Memory B cell (primary cell): ENCODE data around the gene SGIP1.

Experiments used
- ATAC-seq: fragments of 150-1000 bp; cut with Tn5 transposase; 2 replicates; pipeline ENCODE4 v1.10.0; 2021; ENCODE audit warnings: low read depth, mild to moderate bottlenecking, moderate library complexity
- DNase-seq, 2 donors: peaks; one replicate each; pipeline ENCODE4 v3.0.0; 2022; ENCODE audit warnings: low spot score in 2 of 2
- H3K27ac Mint-ChIP-seq: one replicate; pipeline ENCODE4 v1.8.0; 2022; ENCODE audit warnings: mild to moderate bottlenecking, moderate library complexity, mixed read lengths
- H3K27me3 Mint-ChIP-seq: one replicate; pipeline ENCODE4 v1.8.0; 2022; ENCODE audit warnings: mixed read lengths
- H3K36me3 Mint-ChIP-seq: one replicate; pipeline ENCODE4 v1.8.0; 2022; ENCODE audit warnings: mild to moderate bottlenecking, mixed read lengths
- H3K4me1 Mint-ChIP-seq: one replicate; pipeline ENCODE4 v1.8.0; 2022; ENCODE audit warnings: mixed read lengths
- H3K4me3 Mint-ChIP-seq: one replicate; pipeline ENCODE4 v1.8.0; 2022; ENCODE audit warnings: mild to moderate bottlenecking, moderate library complexity, mixed read lengths
- H3K9me3 Mint-ChIP-seq: one replicate; pipeline ENCODE4 v1.8.0; 2022; ENCODE audit warnings: mixed read lengths

The SGIP1 gene

GRCh38 chr1:66552287-66552686, 18.3 kb downstream of the SGIP1 start:
- Mint-ChIP-seq H3K27ac (no peak overlapping the region), H3K4me1 (no peaks in the 10 kb centered on the region), H3K27me3 (peaks cover 16% of the 10 kb centered on the region), H3K4me3 (no peak overlapping the region), H3K9me3 (no peaks in the 10 kb centered on the region), H3K36me3 (no peaks in the 10 kb centered on the region)
- no peak for ATAC-seq
- DNase-seq, result no peak

- Mint-ChIP-seq H3K4me1 (no peaks in the 10 kb centered on the region), H3K27me3 (peaks cover 13% of the 10 kb centered on the region), H3K9me3 (no peaks in the 10 kb centered on the region), H3K27ac (no peak overlapping the region), H3K36me3 (no peaks in the 10 kb centered on the region), H3K4me3 (no peak overlapping the region)
- DNase-seq (no peak), ATAC-seq (no peak)
Observed at GRCh38 chr1:66552829-66553228, 18.9 kb downstream of the SGIP1 start.

- DNase-seq (no peak), ATAC-seq (no peak)
- peaks cover 13% of the 10 kb centered on the region for H3K27me3 Mint-ChIP-seq
- no peaks in the 10 kb centered on the region for H3K9me3 Mint-ChIP-seq
- H3K27ac Mint-ChIP-seq, result no peak overlapping the region
- H3K4me3 Mint-ChIP-seq, result no peak overlapping the region
- no peaks in the 10 kb centered on the region for H3K4me1 Mint-ChIP-seq
- no peaks in the 10 kb centered on the region for H3K36me3 Mint-ChIP-seq
Observed at GRCh38 chr1:66553846-66554245, 19.9 kb downstream of the SGIP1 start.

GRCh38 chr1:66556161-66556611, 22.2 kb downstream of the SGIP1 start:
- DNase-seq (no peak), ATAC-seq (no peak)
- Mint-ChIP-seq H3K36me3 (no peaks in the 10 kb centered on the region), H3K27me3 (peaks cover 13% of the 10 kb centered on the region), H3K9me3 (no peaks in the 10 kb centered on the region), H3K4me1 (no peaks in the 10 kb centered on the region), H3K27ac (no peak overlapping the region), H3K4me3 (no peak overlapping the region)

- Mint-ChIP-seq H3K4me1 (no peaks in the 10 kb centered on the region), H3K4me3 (no peak overlapping the region), H3K36me3 (no peaks in the 10 kb centered on the region), H3K27ac (no peak overlapping the region), H3K9me3 (no peaks in the 10 kb centered on the region), H3K27me3 (peaks cover 13% of the 10 kb centered on the region)
- DNase-seq, result no peak
- ATAC-seq, result no peak
Observed at GRCh38 chr1:66557157-66557556, 23.2 kb downstream of the SGIP1 start.

GRCh38 chr1:66559517-66559916, 25.6 kb downstream of the SGIP1 start:
- no peaks in the 10 kb centered on the region for H3K9me3 Mint-ChIP-seq
- DNase-seq, result no peak
- H3K4me3 Mint-ChIP-seq, result no peak overlapping the region
- ATAC-seq, result no peak
- H3K4me1 Mint-ChIP-seq, result no peaks in the 10 kb centered on the region
- H3K36me3 Mint-ChIP-seq, result no peaks in the 10 kb centered on the region
- H3K27ac Mint-ChIP-seq, result no peak overlapping the region
- H3K27me3 Mint-ChIP-seq, result peaks cover 6% of the 10 kb centered on the region

- H3K27ac Mint-ChIP-seq, result no peak overlapping the region
- no peaks in the 10 kb centered on the region for H3K36me3 Mint-ChIP-seq
- H3K4me1 Mint-ChIP-seq, result no peaks in the 10 kb centered on the region
- no peak for ATAC-seq
- no peak overlapping the region for H3K4me3 Mint-ChIP-seq
- peaks cover 2% of the 10 kb centered on the region for H3K27me3 Mint-ChIP-seq
- DNase-seq, result no peak
- peaks cover 3% of the 10 kb centered on the region for H3K9me3 Mint-ChIP-seq
Observed at GRCh38 chr1:66562561-66562960, 28.6 kb downstream of the SGIP1 start.

GRCh38 chr1:66563094-66563800, 29.3 kb downstream of the SGIP1 start:
- ATAC-seq, result no peak
- no peak for DNase-seq
- Mint-ChIP-seq H3K36me3 (no peaks in the 10 kb centered on the region), H3K9me3 (peaks cover 7% of the 10 kb centered on the region), H3K27me3 (peaks cover 4% of the 10 kb centered on the region), H3K4me1 (no peaks in the 10 kb centered on the region), H3K4me3 (no peak overlapping the region), H3K27ac (no peak overlapping the region)

GRCh38 chr1:66563941-66564630, 30.1 kb downstream of the SGIP1 start:
- ATAC-seq (no peak), DNase-seq (no peak)
- Mint-ChIP-seq H3K36me3 (no peaks in the 10 kb centered on the region), H3K9me3 (peaks cover 7% of the 10 kb centered on the region), H3K4me1 (no peaks in the 10 kb centered on the region), H3K4me3 (no peak overlapping the region), H3K27ac (no peak overlapping the region), H3K27me3 (peaks cover 4% of the 10 kb centered on the region)

GRCh38 chr1:66570196-66570595, 36.2 kb downstream of the SGIP1 start:
- Mint-ChIP-seq H3K27me3 (peaks cover 7% of the 10 kb centered on the region), H3K36me3 (no peaks in the 10 kb centered on the region), H3K9me3 (peaks cover 7% of the 10 kb centered on the region), H3K27ac (no peak overlapping the region), H3K4me3 (no peak overlapping the region), H3K4me1 (no peaks in the 10 kb centered on the region)
- DNase-seq (no peak), ATAC-seq (no peak)

GRCh38 chr1:66571789-66572188, 37.8 kb downstream of the SGIP1 start:
- no peaks in the 10 kb centered on the region for H3K36me3 Mint-ChIP-seq
- DNase-seq, result no peak
- no peak overlapping the region for H3K27ac Mint-ChIP-seq
- H3K27me3 Mint-ChIP-seq, result peaks cover 9% of the 10 kb centered on the region
- no peak overlapping the region for H3K4me3 Mint-ChIP-seq
- H3K9me3 Mint-ChIP-seq, result peaks cover 7% of the 10 kb centered on the region
- ATAC-seq, result no peak
- no peaks in the 10 kb centered on the region for H3K4me1 Mint-ChIP-seq

- ATAC-seq (no peak), DNase-seq (no peak)
- no peaks in the 10 kb centered on the region for H3K9me3 Mint-ChIP-seq
- H3K27me3 Mint-ChIP-seq, result peaks cover 8% of the 10 kb centered on the region
- H3K4me3 Mint-ChIP-seq, result no peak overlapping the region
- H3K4me1 Mint-ChIP-seq, result no peaks in the 10 kb centered on the region
- H3K27ac Mint-ChIP-seq, result no peak overlapping the region
- H3K36me3 Mint-ChIP-seq, result no peaks in the 10 kb centered on the region
Observed at GRCh38 chr1:66575739-66576138, 41.8 kb downstream of the SGIP1 start.

- Mint-ChIP-seq H3K9me3 (no peaks in the 10 kb centered on the region), H3K4me3 (no peak overlapping the region), H3K27ac (no peak overlapping the region), H3K27me3 (peaks cover 8% of the 10 kb centered on the region), H3K4me1 (no peaks in the 10 kb centered on the region), H3K36me3 (no peaks in the 10 kb centered on the region)
- ATAC-seq, result no peak
- DNase-seq, result no peak
Observed at GRCh38 chr1:66576645-66577044, 42.7 kb downstream of the SGIP1 start.

- H3K27me3 Mint-ChIP-seq, result peaks cover 10% of the 10 kb centered on the region
- H3K36me3 Mint-ChIP-seq, result no peaks in the 10 kb centered on the region
- no peak overlapping the region for H3K4me3 Mint-ChIP-seq
- ATAC-seq, result no peak
- H3K9me3 Mint-ChIP-seq, result no peaks in the 10 kb centered on the region
- no peak for DNase-seq
- no peak overlapping the region for H3K27ac Mint-ChIP-seq
- no peaks in the 10 kb centered on the region for H3K4me1 Mint-ChIP-seq
Observed at GRCh38 chr1:66578841-66579240, 44.9 kb downstream of the SGIP1 start.

- H3K27ac Mint-ChIP-seq, result no peak overlapping the region
- no peaks in the 10 kb centered on the region for H3K4me1 Mint-ChIP-seq
- no peaks in the 10 kb centered on the region for H3K36me3 Mint-ChIP-seq
- H3K4me3 Mint-ChIP-seq, result no peak overlapping the region
- peaks cover 5% of the 10 kb centered on the region for H3K27me3 Mint-ChIP-seq
- H3K9me3 Mint-ChIP-seq, result no peaks in the 10 kb centered on the region
- ATAC-seq (no peak), DNase-seq (no peak)
Observed at GRCh38 chr1:66580081-66580480, 46.1 kb downstream of the SGIP1 start.
